Measurements from ENCODE around the gene KCNH1. TPM values are rescaled to one million over a fixed set of nuclear protein-coding genes. Genes with fewer than 3 reads are reported as not detected.

KCNH1 gene
- total RNA-seq, 1 experiment from 2014 or later, result 0.17 TPM

DNA sequence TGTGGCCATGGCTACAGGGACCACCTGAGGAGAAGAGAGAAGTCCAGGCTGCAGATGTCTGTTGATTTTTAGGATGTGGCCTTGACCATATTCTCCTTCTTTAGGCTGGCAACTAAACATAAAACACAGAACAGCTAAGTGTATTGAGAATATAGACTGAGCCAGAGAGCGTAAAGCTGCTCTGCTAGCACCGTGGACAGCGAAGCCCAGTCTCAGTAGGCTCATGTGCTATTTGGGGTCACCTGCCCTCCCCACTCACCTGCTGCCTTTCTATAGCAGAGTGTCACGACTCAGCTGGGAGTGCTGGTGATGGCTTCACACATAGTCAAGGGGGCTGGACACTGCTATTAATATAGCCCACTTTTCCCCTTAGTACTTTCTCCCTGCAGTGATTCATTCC is 278.5 kb downstream of the KCNH1 start:
- no peaks in the 10 kb centered on the region for H3K36me3 Mint-ChIP-seq
- POLR2A ChIA-PET, result no interaction called here
- no peak overlapping the region for H3K27ac Mint-ChIP-seq
- CTCF ChIA-PET, result interaction anchor here (1.0 to 1.5 kb wide), 2 partner anchors 95 to 279 kb away, joined by 3 to 6 read pairs; partner anchors contain the start of gene KCNH1
- no peaks in the 10 kb centered on the region for H3K4me1 Mint-ChIP-seq
- DNase-seq (ENCODE audit: low spot score) (peak; percentile 20), ATAC-seq (peak; percentile 88)
- H3K9me3 Mint-ChIP-seq, result no peaks in the 10 kb centered on the region
- H3K27me3 Mint-ChIP-seq (ENCODE audit: low read depth), result peaks cover 7% of the 10 kb centered on the region
- TF ChIP-seq ZNF671 (CRISPR knock-in tag; IDR thresholded peaks at IDR 0.05), result no peak
- TF ChIP-seq TEAD4 (CRISPR knock-in tag; IDR thresholded peaks at IDR 0.05), result peak; percentile 40; the same call in 1 of the 2 replicates
- no peak overlapping the region for H3K4me3 Mint-ChIP-seq

DNA sequence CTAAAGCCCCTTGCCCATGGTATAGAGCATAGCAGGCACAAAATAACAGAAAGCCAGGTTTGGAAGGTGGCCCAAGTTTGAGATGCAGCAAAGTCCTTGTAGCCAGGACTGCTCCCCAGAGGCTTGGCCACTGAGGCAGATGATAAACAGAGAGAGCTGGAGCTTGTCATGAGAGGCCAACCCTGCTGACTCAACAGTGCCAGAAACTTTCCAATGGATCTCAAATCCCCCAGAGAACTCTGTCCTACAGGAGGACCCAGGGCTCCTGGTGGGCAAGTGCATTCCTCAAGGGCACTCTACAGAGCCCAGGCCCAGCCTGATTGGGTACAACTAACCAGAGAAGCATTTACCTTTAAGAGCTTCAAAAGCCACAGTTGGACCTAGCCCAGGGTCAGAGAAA is 280.7 kb downstream of the KCNH1 start:
- POLR2A ChIA-PET, result no interaction called here
- Mint-ChIP-seq H3K36me3 (no peaks in the 10 kb centered on the region), H3K27me3 (ENCODE audit: low read depth) (no peaks in the 10 kb centered on the region; the same call in 1 of the 2 replicates), H3K27ac (no peak overlapping the region), H3K4me3 (no peak overlapping the region), H3K4me1 (no peaks in the 10 kb centered on the region), H3K9me3 (peaks cover under 1% of the 10 kb centered on the region; the same call in 1 of the 2 replicates)
- CTCF ChIA-PET, result interaction anchor here (1.2 kb wide), 1 partner anchor 281 kb away, joined by 3 read pairs; the partner anchor contains the start of gene KCNH1
- DNase-seq (ENCODE audit: low spot score) (no peak), ATAC-seq (no peak)
- TF ChIP-seq NFYB (CRISPR knock-in tag; conservative IDR thresholded peaks at IDR 0.05; ENCODE audit: low read depth) (no peak), NR3C1 (CRISPR knock-in tag; conservative IDR thresholded peaks at IDR 0.05; ENCODE audit: low read depth) (no peak), NFE2L1 (CRISPR knock-in tag; IDR thresholded peaks at IDR 0.05) (no peak), TEAD1 (CRISPR knock-in tag; IDR thresholded peaks at IDR 0.05) (no peak), EMX1 (CRISPR knock-in tag; IDR thresholded peaks at IDR 0.05) (no peak), JUN (CRISPR knock-in tag; IDR thresholded peaks at IDR 0.05) (no peak)
- TF ChIP-seq, protein P1, sequence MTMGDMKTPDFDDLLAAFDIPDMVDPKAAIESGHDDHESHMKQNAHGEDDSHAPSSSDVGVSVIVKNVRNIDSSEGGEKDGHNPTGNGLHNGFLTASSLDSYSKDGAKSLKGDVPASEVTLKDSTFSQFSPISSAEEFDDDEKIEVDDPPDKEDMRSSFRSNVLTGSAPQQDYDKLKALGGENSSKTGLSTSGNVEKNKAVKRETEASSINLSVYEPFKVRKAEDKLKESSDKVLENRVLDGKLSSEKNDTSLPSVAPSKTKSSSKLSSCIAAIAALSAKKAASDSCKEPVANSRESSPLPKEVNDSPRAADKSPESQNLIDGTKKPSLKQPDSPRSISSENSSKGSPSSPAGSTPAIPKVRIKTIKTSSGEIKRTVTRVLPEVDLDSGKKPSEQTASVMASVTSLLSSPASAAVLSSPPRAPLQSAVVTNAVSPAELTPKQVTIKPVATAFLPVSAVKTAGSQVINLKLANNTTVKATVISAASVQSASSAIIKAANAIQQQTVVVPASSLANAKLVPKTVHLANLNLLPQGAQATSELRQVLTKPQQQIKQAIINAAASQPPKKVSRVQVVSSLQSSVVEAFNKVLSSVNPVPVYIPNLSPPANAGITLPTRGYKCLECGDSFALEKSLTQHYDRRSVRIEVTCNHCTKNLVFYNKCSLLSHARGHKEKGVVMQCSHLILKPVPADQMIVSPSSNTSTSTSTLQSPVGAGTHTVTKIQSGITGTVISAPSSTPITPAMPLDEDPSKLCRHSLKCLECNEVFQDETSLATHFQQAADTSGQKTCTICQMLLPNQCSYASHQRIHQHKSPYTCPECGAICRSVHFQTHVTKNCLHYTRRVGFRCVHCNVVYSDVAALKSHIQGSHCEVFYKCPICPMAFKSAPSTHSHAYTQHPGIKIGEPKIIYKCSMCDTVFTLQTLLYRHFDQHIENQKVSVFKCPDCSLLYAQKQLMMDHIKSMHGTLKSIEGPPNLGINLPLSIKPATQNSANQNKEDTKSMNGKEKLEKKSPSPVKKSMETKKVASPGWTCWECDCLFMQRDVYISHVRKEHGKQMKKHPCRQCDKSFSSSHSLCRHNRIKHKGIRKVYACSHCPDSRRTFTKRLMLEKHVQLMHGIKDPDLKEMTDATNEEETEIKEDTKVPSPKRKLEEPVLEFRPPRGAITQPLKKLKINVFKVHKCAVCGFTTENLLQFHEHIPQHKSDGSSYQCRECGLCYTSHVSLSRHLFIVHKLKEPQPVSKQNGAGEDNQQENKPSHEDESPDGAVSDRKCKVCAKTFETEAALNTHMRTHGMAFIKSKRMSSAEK (CRISPR knock-in tag; IDR thresholded peaks at IDR 0.05; ENCODE audit: borderline replicate concordance), result no peak
- TF ChIP-seq, protein P2, sequence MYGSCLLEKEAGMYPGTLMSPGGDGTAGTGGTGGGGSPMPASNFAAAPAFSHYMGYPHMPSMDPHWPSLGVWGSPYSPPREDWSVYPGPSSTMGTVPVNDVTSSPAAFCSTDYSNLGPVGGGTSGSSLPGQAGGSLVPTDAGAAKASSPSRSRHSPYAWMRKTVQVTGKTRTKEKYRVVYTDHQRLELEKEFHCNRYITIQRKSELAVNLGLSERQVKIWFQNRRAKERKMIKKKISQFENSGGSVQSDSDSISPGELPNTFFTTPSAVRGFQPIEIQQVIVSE (CRISPR knock-in tag; IDR thresholded peaks at IDR 0.05; ENCODE audit: borderline replicate concordance), result no peak
- TF ChIP-seq, protein P3, sequence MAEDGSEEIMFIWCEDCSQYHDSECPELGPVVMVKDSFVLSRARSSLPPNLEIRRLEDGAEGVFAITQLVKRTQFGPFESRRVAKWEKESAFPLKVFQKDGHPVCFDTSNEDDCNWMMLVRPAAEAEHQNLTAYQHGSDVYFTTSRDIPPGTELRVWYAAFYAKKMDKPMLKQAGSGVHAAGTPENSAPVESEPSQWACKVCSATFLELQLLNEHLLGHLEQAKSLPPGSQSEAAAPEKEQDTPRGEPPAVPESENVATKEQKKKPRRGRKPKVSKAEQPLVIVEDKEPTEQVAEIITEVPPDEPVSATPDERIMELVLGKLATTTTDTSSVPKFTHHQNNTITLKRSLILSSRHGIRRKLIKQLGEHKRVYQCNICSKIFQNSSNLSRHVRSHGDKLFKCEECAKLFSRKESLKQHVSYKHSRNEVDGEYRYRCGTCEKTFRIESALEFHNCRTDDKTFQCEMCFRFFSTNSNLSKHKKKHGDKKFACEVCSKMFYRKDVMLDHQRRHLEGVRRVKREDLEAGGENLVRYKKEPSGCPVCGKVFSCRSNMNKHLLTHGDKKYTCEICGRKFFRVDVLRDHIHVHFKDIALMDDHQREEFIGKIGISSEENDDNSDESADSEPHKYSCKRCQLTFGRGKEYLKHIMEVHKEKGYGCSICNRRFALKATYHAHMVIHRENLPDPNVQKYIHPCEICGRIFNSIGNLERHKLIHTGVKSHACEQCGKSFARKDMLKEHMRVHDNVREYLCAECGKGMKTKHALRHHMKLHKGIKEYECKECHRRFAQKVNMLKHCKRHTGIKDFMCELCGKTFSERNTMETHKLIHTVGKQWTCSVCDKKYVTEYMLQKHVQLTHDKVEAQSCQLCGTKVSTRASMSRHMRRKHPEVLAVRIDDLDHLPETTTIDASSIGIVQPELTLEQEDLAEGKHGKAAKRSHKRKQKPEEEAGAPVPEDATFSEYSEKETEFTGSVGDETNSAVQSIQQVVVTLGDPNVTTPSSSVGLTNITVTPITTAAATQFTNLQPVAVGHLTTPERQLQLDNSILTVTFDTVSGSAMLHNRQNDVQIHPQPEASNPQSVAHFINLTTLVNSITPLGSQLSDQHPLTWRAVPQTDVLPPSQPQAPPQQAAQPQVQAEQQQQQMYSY (CRISPR knock-in tag; IDR thresholded peaks at IDR 0.05), result no peak
- TF ChIP-seq, protein P4, sequence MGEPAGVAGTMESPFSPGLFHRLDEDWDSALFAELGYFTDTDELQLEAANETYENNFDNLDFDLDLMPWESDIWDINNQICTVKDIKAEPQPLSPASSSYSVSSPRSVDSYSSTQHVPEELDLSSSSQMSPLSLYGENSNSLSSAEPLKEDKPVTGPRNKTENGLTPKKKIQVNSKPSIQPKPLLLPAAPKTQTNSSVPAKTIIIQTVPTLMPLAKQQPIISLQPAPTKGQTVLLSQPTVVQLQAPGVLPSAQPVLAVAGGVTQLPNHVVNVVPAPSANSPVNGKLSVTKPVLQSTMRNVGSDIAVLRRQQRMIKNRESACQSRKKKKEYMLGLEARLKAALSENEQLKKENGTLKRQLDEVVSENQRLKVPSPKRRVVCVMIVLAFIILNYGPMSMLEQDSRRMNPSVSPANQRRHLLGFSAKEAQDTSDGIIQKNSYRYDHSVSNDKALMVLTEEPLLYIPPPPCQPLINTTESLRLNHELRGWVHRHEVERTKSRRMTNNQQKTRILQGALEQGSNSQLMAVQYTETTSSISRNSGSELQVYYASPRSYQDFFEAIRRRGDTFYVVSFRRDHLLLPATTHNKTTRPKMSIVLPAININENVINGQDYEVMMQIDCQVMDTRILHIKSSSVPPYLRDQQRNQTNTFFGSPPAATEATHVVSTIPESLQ (CRISPR knock-in tag; IDR thresholded peaks at IDR 0.05), result no peak
- TF ChIP-seq, protein P5, sequence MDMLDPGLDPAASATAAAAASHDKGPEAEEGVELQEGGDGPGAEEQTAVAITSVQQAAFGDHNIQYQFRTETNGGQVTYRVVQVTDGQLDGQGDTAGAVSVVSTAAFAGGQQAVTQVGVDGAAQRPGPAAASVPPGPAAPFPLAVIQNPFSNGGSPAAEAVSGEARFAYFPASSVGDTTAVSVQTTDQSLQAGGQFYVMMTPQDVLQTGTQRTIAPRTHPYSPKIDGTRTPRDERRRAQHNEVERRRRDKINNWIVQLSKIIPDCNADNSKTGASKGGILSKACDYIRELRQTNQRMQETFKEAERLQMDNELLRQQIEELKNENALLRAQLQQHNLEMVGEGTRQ (CRISPR knock-in tag; IDR thresholded peaks at IDR 0.05), result no peak
